GM21360 (cell line): Measurements from ENCODE around the gene NTHL1.
"Not testable (repeated sequence)": the region's sequence is repeated elsewhere in the genome, so short reads cannot be mapped to it uniquely, and the experiment has no call there.

Experiments
- ATAC-seq: cut with Tn5 transposase; IDR thresholded peaks from one replicate; pipeline ENCODE4 v1.9.1; 2021; ENCODE audit warnings: mild to moderate bottlenecking, moderate library complexity; ENCODE audit not compliant: unreplicated experiment

Gene NTHL1

DNA sequence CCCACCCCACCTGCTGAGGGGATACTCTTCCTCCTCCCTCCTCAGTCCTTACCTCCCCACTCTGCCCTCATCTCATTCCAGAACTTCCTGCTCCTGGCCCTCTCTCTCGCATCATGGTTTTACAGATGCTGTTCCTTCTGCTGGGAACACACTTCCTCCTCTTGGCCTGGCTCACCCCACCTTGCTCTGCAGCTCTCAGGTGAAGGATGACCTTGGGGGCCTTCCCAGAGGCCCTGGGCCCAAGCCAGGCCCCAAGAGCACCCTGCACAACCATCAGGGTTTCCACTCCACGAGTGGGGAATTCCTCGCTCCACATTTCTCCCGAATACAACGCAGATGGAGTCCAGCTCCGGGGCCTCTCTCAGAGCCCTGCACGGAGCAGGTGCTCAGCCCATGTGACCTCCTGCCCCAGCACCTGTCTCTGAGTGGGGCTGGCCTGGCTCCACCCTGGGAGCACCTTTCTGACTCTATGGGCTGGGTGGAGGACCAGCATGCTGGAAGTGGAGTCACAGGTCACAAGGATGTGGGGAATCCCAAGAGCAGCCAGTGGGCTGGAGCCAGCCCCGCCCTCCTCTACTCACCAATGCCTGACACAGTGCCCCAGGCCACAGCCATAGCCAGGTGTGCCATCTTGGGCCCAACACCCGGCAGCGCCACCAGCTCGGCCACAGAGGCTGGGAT lies 4.5 kb downstream of the NTHL1 start:
- no peak for ATAC-seq

- no peak for ATAC-seq
Observed at GRCh38 chr16:2042171-2042985, 5.3 kb downstream of the NTHL1 start.

GRCh38 chr16:2040787-2041522 lies 6.7 kb downstream of the NTHL1 start:
- ATAC-seq, result no peak

DNA sequence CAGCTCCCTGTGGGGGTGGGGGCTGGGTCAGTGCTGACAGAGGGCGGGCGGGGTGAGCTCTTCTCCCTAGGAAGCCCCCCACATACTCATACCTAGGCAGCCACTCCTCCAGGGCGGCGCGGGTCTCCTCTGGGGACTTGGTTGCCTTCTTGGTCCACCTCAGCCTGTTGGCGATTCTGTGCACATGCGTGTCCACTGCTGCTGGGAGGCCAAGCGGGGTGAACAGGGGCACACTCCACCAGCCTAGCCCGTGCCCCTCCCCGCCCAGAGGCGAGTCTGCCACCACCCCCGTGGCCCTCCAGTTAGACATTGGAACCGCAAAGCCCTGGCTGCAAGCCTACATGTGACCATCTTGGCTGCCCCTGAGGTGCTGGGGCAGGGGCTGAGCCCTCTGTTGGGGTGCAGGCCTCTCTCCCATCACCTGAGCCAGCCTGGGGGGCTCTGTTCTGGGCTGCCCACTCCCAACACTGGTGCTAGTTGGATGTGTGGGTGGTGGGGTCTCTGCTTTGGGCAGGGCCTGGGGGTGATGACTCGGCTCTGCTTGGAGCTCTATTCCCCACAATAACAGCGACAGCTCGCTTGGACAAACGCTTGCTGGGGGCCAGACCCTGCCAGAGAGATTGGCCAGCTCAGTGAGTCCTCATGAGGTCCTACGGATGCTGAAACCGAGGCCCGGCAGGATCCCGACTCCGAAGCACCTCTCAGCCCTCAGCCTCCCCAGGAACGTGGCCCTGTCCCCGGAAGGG lies 7.4 kb downstream of the NTHL1 start:
- no peak for ATAC-seq

DNA sequence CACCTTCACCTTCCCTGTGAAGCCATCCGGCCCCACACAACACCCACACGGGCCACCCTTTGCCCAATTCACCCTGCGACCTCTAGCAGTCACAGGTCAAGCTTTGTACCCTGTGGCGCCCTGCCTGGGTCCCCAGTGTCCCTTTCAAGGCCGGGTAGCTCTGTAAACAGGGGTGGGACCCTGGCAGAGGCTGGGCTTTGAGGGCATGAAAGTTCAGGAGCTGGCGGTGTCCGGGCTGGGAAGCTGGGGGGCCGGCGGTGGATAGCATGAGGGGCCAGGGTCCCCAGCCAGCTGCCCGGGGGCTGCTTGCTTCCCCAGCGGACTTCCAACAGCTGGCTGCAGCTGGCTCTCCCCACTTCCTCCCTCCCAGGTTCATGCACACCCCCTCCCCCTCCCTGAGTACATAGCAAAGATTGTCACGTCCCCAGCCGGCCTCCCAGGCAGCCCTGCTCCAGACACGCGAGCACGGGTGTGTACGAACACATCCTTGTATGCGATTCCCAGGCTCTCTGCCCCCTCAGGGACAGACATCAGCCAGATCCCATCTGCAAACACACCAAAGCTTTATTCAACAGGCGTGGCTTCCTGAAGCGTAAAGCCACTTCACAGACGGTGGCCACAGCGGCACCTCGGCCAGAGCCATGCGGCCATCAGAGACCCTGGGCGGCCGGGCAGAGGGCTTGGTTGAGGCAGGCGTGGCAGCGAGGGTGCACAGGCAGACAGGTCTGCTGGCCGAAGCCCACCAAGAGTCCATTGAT lies 8.2 kb downstream of the NTHL1 start:
- no peak for ATAC-seq

DNA sequence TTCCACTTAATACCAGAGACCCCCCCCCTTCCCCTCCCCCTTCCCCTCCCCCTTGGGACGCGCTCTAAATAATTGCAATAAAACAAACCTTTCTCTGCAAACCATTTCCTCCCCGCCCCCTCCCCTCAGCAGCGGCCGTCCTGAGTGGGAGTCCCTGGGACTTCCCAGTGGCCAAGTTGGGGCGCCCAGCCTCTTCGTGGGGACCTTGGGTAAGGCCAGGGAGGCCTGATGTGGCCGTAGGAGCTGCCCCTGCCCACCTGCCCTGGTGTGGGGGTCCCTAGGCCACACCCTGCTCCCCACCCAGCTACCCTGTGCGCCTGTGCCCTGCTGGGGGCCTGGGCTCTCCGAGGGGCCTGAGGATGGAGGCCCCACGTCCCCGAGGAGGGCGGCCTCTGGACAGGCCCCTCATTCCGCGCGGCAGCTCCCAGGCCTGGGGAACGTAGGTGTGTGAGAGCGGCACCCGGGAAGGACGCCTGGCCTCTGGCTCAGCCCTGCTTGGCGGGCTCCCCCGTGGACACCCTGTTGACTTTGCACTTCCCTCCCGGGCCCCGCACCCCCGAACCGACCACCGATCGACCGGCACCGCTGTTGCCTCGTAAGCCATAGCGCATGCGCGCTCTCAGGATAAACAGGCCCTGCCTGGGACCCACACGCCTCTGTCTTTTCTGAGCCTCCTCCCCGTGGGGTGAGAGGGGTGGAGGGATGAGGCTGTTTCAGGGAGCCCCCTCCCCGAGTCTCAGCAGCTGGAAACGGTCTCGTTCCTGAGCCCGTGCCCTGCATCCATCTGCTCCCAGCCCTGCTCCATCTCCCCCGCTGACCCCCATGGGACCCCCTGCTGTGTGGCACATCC lies 9.0 kb downstream of the NTHL1 start:
- no peak for ATAC-seq

GRCh38 chr16:2037647-2038381 lies 9.8 kb downstream of the NTHL1 start:
- ATAC-seq, result no peak

GRCh38 chr16:2037115-2037514 lies 10.5 kb downstream of the NTHL1 start:
- ATAC-seq, result no peak

GRCh38 chr16:2036200-2036966 lies 11.3 kb downstream of the NTHL1 start:
- ATAC-seq, result no peak

GRCh38 chr16:2035431-2036199 lies 12.0 kb downstream of the NTHL1 start:
- no peak for ATAC-seq

DNA sequence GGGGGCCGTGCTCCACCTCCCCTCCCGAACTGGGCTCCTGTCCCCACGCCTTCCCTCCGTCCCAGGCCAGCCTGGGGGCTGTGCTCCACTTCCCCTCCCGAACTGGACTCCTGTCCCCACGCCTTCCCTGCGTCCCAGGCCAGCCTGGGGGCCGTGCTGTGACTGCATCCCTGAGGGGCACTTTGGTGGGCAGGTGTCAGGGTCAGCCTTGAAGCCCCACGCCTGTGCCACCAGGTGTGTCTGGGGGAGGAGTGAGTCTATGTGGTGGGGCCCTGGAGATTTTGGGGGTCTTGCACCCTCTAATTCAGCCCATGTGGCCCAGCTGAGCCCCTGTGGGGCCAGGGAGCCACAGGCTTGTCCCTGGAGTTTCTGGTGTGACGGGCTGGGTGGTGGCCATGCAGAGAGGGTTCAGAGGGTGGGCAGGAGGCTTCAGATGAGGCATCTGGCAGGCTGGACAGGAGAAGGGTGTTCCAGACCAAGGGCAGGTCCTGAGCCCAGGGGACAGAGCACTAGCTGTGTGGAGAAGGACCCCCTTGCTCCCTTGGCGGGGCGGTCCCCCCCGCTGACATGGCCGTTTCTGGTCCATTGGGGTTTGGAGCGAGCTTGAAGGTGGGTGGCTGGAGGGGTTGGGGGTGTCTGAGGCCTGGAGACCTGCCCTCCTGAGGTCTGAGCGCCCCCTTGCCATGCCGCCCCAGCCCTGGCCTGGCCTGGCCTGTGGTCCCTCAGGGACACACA lies 12.8 kb downstream of the NTHL1 start:
- no peak for ATAC-seq

- ATAC-seq, result not testable (repeated sequence)
Observed at GRCh38 chr16:2033909-2034695, 13.5 kb downstream of the NTHL1 start.

DNA sequence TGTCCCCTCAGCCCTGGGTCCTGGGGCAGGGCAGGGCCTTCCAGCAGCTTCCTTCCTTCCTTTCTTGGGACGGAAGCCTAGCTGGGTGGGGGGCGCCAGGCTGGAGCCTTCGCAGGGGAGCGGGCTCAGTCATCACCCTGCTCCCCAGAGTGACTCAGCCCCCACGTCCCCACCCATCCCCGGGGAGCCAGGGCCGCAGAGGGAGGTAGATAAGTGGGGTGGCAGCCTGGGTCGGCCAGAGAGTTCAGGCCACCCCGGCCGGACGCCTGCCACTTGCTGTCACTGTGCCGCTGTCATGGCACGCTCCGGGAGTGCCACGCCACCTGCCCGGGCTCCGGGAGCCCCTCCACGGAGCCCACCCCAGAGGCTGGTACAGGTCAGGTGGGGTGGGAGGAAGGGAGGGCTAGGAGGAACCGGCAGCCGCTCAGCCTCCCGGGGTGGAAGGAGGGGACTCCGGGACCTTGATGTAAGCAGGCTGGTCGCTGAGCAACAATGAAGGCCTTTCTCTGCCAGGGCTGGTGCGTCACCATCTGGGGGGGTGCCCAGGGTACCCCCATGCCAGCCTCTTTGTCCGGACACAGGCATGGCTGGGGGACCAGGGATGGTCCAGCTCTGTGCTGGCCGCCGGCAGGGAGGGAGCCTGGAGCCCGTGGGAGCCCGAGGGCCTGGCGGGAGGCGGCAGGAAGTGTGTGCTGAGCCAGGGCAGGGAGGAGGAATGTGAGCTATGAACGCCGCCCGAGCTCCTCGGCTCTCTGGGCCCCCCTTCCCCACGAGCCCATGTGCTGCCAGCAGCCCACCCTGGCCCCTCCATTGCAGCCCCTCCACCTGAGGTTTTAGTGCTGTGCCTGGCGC lies 14.4 kb downstream of the NTHL1 start:
- ATAC-seq, result no peak

DNA sequence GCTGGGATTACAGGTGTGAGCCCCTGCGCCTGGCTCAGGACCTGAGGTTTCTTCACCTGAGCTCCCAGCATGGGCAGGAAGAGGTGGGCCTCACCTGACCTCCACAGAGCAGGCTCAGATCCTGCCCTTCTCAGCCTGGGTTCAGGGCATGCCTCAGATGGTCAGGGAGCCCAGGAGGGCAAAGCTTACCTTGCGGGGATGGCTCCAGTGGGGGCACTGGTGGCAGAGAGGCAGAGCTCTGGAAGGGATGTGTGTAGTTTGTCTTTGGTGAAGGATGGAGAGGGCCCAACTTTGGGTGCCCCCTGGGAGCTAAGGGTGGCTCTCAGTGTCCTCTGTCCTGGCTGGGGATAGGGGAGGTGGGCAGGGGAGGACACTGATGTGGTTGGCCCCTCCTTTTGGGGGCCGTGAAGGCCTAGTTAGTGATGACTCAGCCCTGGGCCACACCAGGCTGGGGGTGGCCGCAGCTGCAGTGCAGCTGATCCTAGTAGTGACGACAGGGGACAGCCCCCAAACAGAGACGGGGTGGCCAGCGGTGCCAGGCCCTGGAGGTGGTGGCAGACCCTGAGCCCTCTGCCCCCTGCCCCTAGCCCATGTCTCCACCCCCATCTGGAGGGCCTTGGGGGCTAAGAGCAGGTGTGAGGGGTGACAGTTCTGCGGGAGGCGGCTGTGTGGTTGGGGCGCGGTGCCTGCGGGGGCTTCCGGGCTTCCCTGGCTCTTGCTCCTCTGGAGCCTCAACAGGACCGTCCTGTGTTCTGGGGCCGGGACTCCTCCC lies 15.2 kb downstream of the NTHL1 start:
- no peak for ATAC-seq
